Mesothelial cell of epicardium (in vitro differentiated cells): ENCODE measurements around the gene MARCHF9. TPM values are rescaled to one million over a fixed set of nuclear protein-coding genes. Genes with fewer than 3 reads are reported as not detected.

Experiments used
- DNase-seq, 2 experiments: peaks; one replicate each; pipeline ENCODE4 v3.0.0; 2021; ENCODE audit warnings: low spot score in 2 of 2; ENCODE audit not compliant: unreplicated experiment in 2 of 2
- H3K27ac Mint-ChIP-seq: 2 replicates; pipeline ENCODE4 v1.8.0; 2021; ENCODE audit warnings: mixed read lengths
- H3K27me3 Mint-ChIP-seq: 2 replicates; pipeline ENCODE4 v1.8.0; 2021; ENCODE audit warnings: low read depth, mixed read lengths
- H3K36me3 Mint-ChIP-seq: 2 replicates; pipeline ENCODE4 v1.8.0; 2021; ENCODE audit warnings: mixed read lengths
- H3K4me1 Mint-ChIP-seq: 2 replicates; pipeline ENCODE4 v1.8.0; 2021; ENCODE audit warnings: mixed read lengths
- H3K4me3 Mint-ChIP-seq: 2 replicates; pipeline ENCODE4 v1.8.0; 2021; ENCODE audit warnings: mild to moderate bottlenecking, moderate library complexity, mixed read lengths
- H3K9me3 Mint-ChIP-seq: 2 replicates; pipeline ENCODE4 v1.8.0; 2021; ENCODE audit warnings: mixed read lengths
- total RNA-seq: library from RNA; stranded (reverse); gene quantifications from 3 replicates; pipeline ENCODE4 v1.2.1, GENCODE V29; 2021
- TF ChIP-seq, protein P1 (sequence below): fragments of 200-600 bp; sonication (generic); IDR thresholded peaks from one replicate; pipeline ENCODE4 v1.5.0; 2021; ENCODE audit warnings: antibody characterized with exemption; ENCODE audit not compliant: unreplicated experiment

Gene MARCHF9
- total RNA-seq, 1 donor from 2014 or later = 12.7 TPM

DNA sequence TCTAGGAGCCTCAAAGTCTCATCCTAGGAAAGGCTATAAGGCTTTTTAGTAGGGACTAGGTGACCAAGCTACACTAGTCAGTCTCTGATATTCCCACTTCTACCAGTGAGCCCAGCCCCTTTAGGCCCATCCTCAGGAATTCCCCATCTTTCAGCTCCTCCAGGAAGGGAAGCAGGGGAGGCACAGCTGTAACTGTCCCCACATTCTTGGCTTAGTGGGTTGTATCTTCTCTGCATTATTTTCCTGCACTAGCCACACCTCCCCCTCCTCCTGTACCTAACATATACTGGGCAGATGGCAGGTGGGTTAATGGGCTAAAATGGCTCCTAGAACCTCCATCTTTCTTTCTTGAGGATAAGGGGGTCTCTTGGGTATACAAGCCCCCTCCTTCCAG lies 12.4 kb downstream of the MARCHF9 start:
- H3K9me3 Mint-ChIP-seq = no peaks in the 10 kb centered on the region
- peaks cover 8% of the 10 kb centered on the region for H3K36me3 Mint-ChIP-seq
- H3K27ac Mint-ChIP-seq = no peak overlapping the region
- no peak overlapping the region for H3K4me3 Mint-ChIP-seq
- H3K4me1 Mint-ChIP-seq = peaks cover 30% of the 10 kb centered on the region
- DNase-seq = no peak
- TF ChIP-seq, protein P1, sequence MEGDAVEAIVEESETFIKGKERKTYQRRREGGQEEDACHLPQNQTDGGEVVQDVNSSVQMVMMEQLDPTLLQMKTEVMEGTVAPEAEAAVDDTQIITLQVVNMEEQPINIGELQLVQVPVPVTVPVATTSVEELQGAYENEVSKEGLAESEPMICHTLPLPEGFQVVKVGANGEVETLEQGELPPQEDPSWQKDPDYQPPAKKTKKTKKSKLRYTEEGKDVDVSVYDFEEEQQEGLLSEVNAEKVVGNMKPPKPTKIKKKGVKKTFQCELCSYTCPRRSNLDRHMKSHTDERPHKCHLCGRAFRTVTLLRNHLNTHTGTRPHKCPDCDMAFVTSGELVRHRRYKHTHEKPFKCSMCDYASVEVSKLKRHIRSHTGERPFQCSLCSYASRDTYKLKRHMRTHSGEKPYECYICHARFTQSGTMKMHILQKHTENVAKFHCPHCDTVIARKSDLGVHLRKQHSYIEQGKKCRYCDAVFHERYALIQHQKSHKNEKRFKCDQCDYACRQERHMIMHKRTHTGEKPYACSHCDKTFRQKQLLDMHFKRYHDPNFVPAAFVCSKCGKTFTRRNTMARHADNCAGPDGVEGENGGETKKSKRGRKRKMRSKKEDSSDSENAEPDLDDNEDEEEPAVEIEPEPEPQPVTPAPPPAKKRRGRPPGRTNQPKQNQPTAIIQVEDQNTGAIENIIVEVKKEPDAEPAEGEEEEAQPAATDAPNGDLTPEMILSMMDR = no peak
- peaks cover 62% of the 10 kb centered on the region for H3K27me3 Mint-ChIP-seq

DNA sequence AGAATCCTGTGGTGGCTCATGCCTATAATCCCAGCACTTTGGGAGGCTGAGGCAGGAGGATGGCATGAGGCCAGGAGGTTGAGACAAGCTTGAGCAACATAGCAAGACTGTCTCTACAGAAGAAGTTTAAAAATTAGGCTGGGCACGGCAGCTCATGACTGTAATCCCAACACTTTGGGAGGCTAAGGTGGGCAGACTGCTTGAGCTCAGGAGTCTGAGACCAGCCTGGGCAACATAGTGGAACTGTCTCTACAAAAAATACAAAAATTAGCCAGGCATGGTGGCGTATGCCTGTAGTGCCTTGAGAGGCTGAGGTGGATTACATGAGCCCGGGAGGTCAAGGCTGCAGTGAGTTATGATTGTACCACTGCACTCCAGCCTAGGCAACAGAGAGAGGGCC lies 13.0 kb downstream of the MARCHF9 start:
- DNase-seq = no peak
- H3K27ac Mint-ChIP-seq = no peak overlapping the region
- no peak overlapping the region for H3K4me3 Mint-ChIP-seq
- peaks cover 56% of the 10 kb centered on the region for H3K27me3 Mint-ChIP-seq
- H3K4me1 Mint-ChIP-seq = peaks cover 31% of the 10 kb centered on the region
- no peaks in the 10 kb centered on the region for H3K9me3 Mint-ChIP-seq
- TF ChIP-seq, protein P1 = no peak
- peaks cover 8% of the 10 kb centered on the region for H3K36me3 Mint-ChIP-seq

DNA sequence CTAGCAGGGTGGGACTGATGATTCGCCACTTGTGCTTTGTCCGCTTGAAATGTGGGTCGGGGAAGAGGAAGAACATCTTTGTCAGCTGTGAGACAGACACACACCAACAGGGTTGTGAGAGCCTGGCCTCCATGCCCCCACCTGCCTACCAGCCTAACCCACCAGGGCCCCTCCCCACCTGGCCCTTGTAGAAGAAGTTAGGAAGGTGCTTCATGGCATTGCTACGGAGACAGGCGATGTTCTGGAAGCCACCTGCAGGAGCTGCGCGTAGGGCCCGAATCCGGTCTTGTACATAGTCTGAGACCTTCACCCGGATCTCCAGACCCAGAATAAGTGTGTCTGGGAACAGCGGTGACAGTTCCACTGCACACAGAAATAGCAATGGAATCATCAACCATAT lies 14.7 kb downstream of the MARCHF9 start:
- DNase-seq = no peak
- Mint-ChIP-seq H3K9me3 (no peaks in the 10 kb centered on the region), H3K36me3 (peaks cover 8% of the 10 kb centered on the region), H3K27me3 (peaks cover 39% of the 10 kb centered on the region), H3K4me1 (peaks cover 34% of the 10 kb centered on the region), H3K4me3 (no peak overlapping the region), H3K27ac (no peak overlapping the region)
- TF ChIP-seq, protein P1 = no peak

DNA sequence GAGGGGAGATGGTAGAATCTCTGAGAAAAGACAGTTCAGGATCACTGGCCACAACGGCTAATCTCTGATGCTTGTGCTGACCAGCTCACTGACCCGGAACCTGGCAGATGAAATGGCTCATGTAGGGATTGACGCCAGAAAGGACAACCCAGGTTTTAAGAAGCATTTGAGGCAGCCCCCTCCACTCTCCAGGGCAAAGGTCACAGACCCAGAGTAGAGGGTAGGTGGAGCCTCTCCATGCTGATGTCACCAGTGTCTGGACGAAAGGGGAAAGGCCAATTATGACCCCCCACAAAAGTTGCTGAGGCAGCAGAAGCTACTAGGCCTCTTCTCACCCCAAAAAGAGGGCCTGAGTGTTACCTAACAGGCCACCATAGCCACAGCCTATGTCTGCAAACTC lies 15.8 kb downstream of the MARCHF9 start:
- Mint-ChIP-seq H3K4me3 (peak overlapping the region; percentile 36), H3K27me3 (peaks cover 28% of the 10 kb centered on the region), H3K36me3 (peaks cover 8% of the 10 kb centered on the region), H3K27ac (no peak overlapping the region), H3K9me3 (no peaks in the 10 kb centered on the region), H3K4me1 (peaks cover 27% of the 10 kb centered on the region)
- no peak for DNase-seq
- TF ChIP-seq, protein P1 = no peak

DNA sequence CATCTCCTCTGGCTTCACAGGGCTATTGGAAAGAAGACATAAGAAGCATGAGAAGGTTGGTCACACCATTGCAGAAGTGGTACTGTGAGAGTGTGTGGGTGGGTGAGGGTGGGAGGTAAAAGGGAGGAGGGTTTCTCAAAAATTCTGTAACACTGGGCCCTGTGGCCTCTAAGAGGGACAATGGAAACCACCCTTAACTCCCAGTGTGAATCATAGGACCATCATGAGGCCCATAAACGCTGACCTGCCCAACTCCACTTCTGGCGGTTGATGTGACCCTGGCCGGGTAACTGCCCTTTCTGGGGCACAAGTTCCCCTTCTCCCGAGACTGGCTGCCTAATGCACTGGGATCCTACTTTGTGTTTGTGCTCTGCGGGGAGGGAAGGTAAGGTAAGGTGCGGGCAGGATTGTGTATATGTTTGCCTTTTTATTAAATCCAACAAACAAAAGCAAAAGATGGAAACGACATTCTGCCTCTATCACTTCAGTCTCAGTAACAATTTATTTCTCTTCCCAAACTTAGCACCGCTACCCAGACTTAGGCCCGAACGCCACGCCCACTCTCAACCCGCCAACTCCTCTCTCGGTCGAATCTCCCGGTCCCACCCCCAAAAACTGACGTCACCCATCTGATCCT lies 16.5 kb downstream of the MARCHF9 start:
- Mint-ChIP-seq H3K9me3 (no peaks in the 10 kb centered on the region), H3K27ac (peak overlapping the region; percentile 99), H3K4me1 (peaks cover 24% of the 10 kb centered on the region), H3K4me3 (peak overlapping the region; percentile 92), H3K36me3 (peaks cover 8% of the 10 kb centered on the region), H3K27me3 (peaks cover 22% of the 10 kb centered on the region)
- TF ChIP-seq, protein P1 = no peak
- DNase-seq = peak; percentile 80 to 89
